ENCODE measurements around the gene TRIM31. TPM values are rescaled to one million over a fixed set of nuclear protein-coding genes. Genes with fewer than 3 reads are reported as not detected.

TRIM31 gene
- total and polyA plus RNA-seq, 4 donors: 0.16 to 1.3 (median 0.48) TPM

DNA sequence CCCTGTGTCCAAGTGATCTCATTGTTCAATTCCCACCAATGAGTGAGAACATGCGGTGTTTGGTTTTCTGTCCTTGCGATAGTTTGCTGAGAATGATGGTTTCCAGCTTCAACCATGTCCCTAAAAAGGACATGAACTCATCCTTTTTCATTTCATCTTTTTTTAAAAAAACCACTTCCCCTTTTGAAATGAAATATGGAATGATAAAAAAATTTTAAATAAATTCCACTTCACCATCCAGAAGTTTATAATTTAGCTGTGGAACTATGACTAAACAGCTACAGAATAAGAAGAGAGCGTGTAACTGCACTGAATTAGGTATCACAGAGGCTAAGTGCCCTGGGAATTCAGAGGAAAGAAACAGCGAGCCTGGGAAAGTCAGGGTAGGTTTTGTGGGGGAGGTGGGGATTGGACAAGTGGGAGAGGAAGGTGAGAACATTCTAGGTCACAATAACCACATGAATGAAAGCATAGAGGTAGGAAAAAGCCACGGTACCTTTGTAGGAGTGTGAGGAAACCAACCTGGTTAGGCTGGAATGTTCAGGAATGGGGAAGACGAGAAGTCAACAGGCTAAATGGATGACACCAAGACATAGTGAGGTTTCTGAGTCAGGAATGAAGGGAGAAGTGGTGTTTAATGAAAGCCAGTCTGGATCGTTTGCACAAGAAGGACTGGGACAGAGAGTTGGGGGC, 37.1 kb upstream of the TRIM31 start:
- Histone ChIP-seq H3K9ac (ENCODE audit: low read depth in 1 of 2, low read length in 2 of 2) (no peak overlapping the region), H3K27ac (ENCODE audit: low read depth in 1 of 2, low read length in 2 of 2) (no peak overlapping the region), H3K36me3 (ENCODE audit: control insufficient read depth in 4 of 4, insufficient read depth in 3 of 4, low read depth in 1 of 4, low read length in 3 of 4) (no peaks in the 10 kb centered on the region), H3K9me3 (ENCODE audit: control insufficient read depth in 4 of 4, low read length in 3 of 4) (no peaks in the 10 kb centered on the region), H3K4me1 (ENCODE audit: control insufficient read depth in 4 of 4, insufficient read depth in 4 of 4, low read length in 3 of 4) (peaks cover 0 to 10% (median 6%) of the 10 kb centered on the region in 4 donors), H3K4me3 (ENCODE audit: low read depth in 1 of 3, low read length in 3 of 3) (no peak overlapping the region), H3K27me3 (ENCODE audit: control insufficient read depth in 4 of 4, insufficient read depth in 4 of 4, low read length in 3 of 4) (no peaks in the 10 kb centered on the region)
- DNase-seq (ENCODE audit: low spot score): no peak
- TF ChIP-seq, protein P1, sequence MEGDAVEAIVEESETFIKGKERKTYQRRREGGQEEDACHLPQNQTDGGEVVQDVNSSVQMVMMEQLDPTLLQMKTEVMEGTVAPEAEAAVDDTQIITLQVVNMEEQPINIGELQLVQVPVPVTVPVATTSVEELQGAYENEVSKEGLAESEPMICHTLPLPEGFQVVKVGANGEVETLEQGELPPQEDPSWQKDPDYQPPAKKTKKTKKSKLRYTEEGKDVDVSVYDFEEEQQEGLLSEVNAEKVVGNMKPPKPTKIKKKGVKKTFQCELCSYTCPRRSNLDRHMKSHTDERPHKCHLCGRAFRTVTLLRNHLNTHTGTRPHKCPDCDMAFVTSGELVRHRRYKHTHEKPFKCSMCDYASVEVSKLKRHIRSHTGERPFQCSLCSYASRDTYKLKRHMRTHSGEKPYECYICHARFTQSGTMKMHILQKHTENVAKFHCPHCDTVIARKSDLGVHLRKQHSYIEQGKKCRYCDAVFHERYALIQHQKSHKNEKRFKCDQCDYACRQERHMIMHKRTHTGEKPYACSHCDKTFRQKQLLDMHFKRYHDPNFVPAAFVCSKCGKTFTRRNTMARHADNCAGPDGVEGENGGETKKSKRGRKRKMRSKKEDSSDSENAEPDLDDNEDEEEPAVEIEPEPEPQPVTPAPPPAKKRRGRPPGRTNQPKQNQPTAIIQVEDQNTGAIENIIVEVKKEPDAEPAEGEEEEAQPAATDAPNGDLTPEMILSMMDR (IDR thresholded peaks at IDR 0.05; ENCODE audit: low read depth, low read length, missing input control): no peak
- TF ChIP-seq REST (IDR thresholded peaks at IDR 0.05): no peak
- TF ChIP-seq HNF4G (IDR thresholded peaks at IDR 0.05): no peak
- no peak for TF ChIP-seq EGR1 (IDR thresholded peaks at IDR 0.05; ENCODE audit: low read depth in 2 of 2)
- TF ChIP-seq MAX (IDR thresholded peaks at IDR 0.05): no peak
- no peak for TF ChIP-seq HNF4A (conservative IDR thresholded peaks at IDR 0.05)
- TF ChIP-seq RAD21 (IDR thresholded peaks at IDR 0.05): no peak
- no peak for TF ChIP-seq TAF1 (conservative IDR thresholded peaks at IDR 0.05)
- TF ChIP-seq FOXA2 (IDR thresholded peaks at IDR 0.05): no peak
- TF ChIP-seq NR2F2 (IDR thresholded peaks at IDR 0.05): no peak
- no peak for TF ChIP-seq RXRA (IDR thresholded peaks at IDR 0.05)
- TF ChIP-seq GABPA (IDR thresholded peaks at IDR 0.05 in 1 of 2, conservative IDR thresholded peaks at IDR 0.05 in 1 of 2): no peak
- TF ChIP-seq ZBTB33 (IDR thresholded peaks at IDR 0.05): no peak
- WGBS: 81% methylated on average over 7 of the region's 7 CpGs

- no peak for DNase-seq (ENCODE audit: low spot score)
- Histone ChIP-seq H3K9ac (ENCODE audit: low read depth in 1 of 2, low read length in 2 of 2) (no peak overlapping the region), H3K27me3 (ENCODE audit: control insufficient read depth in 4 of 4, insufficient read depth in 4 of 4, low read length in 3 of 4) (peaks cover 0 to 2% (median 0%) of the 10 kb centered on the region in 4 donors), H3K4me1 (ENCODE audit: control insufficient read depth in 4 of 4, insufficient read depth in 4 of 4, low read length in 3 of 4) (peaks cover 0 to 2% (median 0%) of the 10 kb centered on the region in 4 donors), H3K27ac (ENCODE audit: low read depth in 1 of 2, low read length in 2 of 2) (no peak overlapping the region), H3K9me3 (ENCODE audit: control insufficient read depth in 4 of 4, low read length in 3 of 4) (no peaks in the 10 kb centered on the region), H3K4me3 (ENCODE audit: low read depth in 1 of 3, low read length in 3 of 3) (no peak overlapping the region), H3K36me3 (ENCODE audit: control insufficient read depth in 4 of 4, insufficient read depth in 3 of 4, low read depth in 1 of 4, low read length in 3 of 4) (no peaks in the 10 kb centered on the region)
- no peak for TF ChIP-seq REST (IDR thresholded peaks at IDR 0.05)
- no peak for TF ChIP-seq HNF4A (conservative IDR thresholded peaks at IDR 0.05)
- TF ChIP-seq FOXA2 (IDR thresholded peaks at IDR 0.05): no peak
- no peak for TF ChIP-seq NR2F2 (IDR thresholded peaks at IDR 0.05)
- TF ChIP-seq HNF4G (IDR thresholded peaks at IDR 0.05): no peak
- TF ChIP-seq RAD21 (IDR thresholded peaks at IDR 0.05): no peak
- TF ChIP-seq ATF3 (IDR thresholded peaks at IDR 0.05): no peak
- TF ChIP-seq GABPA (IDR thresholded peaks at IDR 0.05 in 1 of 2, conservative IDR thresholded peaks at IDR 0.05 in 1 of 2): no peak
- 55% methylated on average over 3 of the region's 3 CpGs for WGBS
Measured at GRCh38 chr6:30149234-30149633, 36.3 kb upstream of the TRIM31 start.
